ENCODE results near the gene KRTAP10-8.

DNA sequence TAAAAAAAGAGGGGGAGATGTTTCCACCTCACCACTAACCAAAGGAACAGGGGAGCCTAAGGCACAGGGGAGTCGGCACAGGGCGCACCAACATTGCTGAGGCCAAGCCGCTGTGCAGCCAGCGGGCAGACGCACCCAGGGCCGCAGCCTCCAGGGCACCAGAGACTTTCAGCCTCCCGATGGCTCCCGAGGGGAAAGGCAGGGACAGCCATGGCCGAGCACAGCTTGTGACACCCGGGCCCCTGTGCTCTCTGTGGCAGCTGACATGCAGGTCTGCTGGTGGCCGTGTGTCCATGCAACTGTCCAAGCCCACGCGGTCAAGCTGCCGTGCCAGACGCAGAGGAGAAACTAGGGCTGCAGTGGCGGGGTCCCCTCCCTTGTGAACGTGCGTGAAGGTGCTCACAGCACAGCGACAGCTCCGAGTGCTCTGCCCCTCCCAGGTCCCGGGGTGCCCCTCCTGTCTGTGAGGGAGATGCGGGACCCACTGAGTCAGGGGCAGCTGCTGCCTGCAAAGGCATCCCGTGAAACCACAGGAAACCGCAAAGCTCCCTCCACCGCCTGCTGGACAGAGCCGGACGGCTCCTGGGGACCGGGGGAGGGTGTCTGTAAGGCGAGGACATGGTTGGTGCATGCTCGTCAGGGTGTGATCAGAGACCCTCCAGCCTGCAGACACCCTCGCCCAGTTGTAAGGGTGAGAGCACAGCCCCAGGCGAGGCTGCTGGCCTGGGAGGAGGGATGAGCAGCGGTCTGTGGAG, 36.9 kb downstream of the KRTAP10-8 start:
- no peak for TF ChIP-seq CTCF (IDR thresholded peaks at IDR 0.05)
- no peak for TF ChIP-seq POLR2A (IDR thresholded peaks at IDR 0.05)

Measured in lower leg skin (tissue), 3 donors.